Thyroid gland (tissue), 4 donors: ENCODE data around the gene GTF2H3.

Experiments used
- POLR2A ChIP-seq, 2 donors: fragments of 450-650 bp; IDR thresholded peaks; one replicate each; pipeline ENCODE4 v1.6.1; 2017; ENCODE audit warnings: antibody characterized with exemption in 2 of 2, mild to moderate bottlenecking in 2 of 2, moderate library complexity in 1 of 2
- TF ChIP-seq, protein P1 (sequence below), 6 experiments: fragments of 200-600 bp in 3 of 6; fragments of 450-650 bp in 3 of 6; sonication (generic) in 3 of 6; IDR thresholded peaks; one replicate each; pipeline ENCODE4 v1.5.1; 2016 to 2019; ENCODE audit warnings: antibody characterized with exemption in 6 of 6, mild to moderate bottlenecking in 2 of 6, inconsistent platforms in 1 of 6, moderate library complexity in 1 of 6

DNA sequence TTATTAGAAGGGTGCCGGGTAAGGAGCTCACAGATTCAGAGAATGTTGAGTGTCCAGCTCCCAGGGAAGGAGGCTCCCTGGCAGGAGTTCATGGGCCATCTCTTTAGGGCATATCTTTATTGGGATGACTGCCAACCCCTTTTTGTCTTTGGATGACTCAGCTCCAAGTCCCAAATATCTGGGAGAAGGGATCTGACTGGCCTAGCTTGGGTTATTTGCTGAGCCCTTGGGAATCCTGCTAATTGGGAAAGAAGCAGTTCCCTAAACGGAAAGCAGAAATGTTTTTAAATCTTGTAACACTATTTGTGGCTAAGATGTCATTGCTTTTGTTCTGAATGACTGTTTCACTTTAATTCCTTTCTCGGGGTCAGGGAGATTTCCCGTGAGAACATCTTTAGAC is 19.1 kb upstream of the GTF2H3 start:
- TF ChIP-seq, protein P1, sequence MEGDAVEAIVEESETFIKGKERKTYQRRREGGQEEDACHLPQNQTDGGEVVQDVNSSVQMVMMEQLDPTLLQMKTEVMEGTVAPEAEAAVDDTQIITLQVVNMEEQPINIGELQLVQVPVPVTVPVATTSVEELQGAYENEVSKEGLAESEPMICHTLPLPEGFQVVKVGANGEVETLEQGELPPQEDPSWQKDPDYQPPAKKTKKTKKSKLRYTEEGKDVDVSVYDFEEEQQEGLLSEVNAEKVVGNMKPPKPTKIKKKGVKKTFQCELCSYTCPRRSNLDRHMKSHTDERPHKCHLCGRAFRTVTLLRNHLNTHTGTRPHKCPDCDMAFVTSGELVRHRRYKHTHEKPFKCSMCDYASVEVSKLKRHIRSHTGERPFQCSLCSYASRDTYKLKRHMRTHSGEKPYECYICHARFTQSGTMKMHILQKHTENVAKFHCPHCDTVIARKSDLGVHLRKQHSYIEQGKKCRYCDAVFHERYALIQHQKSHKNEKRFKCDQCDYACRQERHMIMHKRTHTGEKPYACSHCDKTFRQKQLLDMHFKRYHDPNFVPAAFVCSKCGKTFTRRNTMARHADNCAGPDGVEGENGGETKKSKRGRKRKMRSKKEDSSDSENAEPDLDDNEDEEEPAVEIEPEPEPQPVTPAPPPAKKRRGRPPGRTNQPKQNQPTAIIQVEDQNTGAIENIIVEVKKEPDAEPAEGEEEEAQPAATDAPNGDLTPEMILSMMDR (IDR thresholded peaks at IDR 0.05): no peak
- no peak for TF ChIP-seq POLR2A (IDR thresholded peaks at IDR 0.05)
